ENCODE results near the gene TJP3.

GRCh38 chr19:3752492-3752891 lies 44.3 kb downstream of the TJP3 start:
- TF ChIP-seq POLR2AphosphoS5 (IDR thresholded peaks at IDR 0.05; ENCODE audit: low read depth) (no peak), CTCF (conservative IDR thresholded peaks at IDR 0.05; ENCODE audit: low read depth in 2 of 2) (no peak), JUNB (IDR thresholded peaks at IDR 0.05; ENCODE audit: unreplicated experiment) (no peak), EZH2 (IDR thresholded peaks at IDR 0.05; ENCODE audit: low read depth, unreplicated experiment) (no peak)

All from GM23338 (cell line).